GM18858 (cell line): ENCODE measurements around the gene C10orf67.
"Not testable (repeated sequence)": the region's sequence is repeated elsewhere in the genome, so short reads cannot be mapped to it uniquely, and the experiment has no call there.

Source experiments
- ATAC-seq: cut with Tn5 transposase; IDR thresholded peaks from one replicate; pipeline ENCODE4 v1.9.1; 2021; ENCODE audit not compliant: unreplicated experiment

The C10orf67 gene

DNA sequence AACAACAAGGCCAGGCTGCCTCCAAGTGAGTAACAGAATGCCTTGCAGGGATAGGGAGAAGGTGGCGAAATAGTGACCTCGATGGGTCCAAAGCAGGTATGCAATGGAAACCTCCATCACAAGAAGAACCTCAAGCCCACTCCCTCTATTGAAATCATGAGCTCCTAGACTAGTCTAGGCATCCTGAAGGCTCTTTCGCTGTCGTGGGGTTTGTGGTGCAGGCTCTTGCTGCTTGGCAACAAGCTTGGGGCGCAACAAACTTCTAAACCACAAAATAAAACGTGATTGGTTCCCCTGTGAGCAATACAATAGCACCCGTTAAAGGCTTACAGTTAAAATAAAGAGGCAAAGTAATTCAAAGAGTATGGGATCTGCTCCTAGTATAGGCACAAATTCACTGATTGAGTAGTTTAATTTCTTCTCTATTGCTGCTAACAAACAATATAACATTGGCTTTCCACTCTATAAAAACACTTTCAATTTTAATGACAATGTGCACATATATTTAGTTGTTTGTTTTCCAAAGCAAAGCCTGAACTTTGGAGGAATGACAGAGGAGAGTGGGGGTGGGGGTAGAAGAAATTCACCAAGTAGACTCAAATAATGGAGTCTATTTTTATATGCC lies 64.1 kb downstream of the C10orf67 start:
- no peak for ATAC-seq

DNA sequence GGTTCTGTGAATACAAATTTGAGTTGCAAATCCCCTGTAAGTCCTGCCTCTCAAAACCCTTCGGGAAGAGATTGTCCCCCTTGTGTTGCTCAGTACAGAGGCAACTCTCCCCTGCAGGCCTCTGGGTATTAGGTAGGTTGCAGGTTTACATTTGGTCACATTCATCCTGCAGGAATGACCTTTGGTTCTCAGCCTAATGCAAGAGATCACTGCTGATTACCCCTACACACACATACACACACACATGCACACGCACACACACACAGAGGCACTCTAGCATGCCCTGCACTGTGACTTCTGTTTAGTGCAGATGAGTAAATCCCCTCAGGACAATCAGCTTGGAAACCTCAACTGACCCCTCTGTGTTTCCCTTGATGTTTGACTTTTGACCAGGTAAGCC lies 69.2 kb downstream of the C10orf67 start:
- ATAC-seq, result no peak

DNA sequence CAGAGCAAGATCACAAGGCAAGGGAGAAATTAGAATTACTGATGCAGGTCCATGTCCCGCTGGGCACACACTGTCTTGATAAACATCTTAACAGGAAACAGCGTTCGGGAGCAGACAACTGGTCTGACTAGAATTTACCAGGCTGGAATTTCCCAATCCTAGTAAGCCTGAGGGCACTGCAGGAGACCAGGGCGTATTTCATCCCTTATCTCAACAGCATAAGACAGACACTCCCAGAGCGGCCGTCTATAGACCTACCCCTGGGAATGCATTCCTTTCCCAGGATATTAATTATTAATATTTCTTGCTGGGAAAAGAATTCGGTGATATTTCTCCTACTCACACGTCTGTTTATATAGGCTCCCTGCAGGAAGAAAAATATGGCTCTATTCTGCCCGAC lies 70.4 kb downstream of the C10orf67 start:
- not testable (repeated sequence) for ATAC-seq

DNA sequence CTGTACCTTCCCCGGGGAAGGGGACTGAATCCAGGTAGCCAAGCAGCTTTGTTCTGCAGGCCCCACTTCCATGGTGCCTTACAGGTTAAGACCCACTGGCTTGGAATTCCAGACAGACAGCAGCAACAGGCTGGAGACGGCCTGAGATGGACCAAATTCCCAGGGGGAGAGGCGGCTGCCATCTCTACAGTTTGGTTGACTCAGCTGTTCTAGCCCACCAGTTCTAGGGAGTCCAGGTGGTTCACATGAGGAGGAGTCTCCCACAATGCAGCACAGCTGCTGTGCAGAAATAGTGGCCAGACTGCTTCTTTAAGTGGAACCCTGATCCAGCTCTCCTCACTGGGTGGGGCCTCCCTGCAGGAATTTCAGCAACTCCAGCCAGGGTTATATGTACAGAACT lies 74.1 kb downstream of the C10orf67 start:
- no peak for ATAC-seq

DNA sequence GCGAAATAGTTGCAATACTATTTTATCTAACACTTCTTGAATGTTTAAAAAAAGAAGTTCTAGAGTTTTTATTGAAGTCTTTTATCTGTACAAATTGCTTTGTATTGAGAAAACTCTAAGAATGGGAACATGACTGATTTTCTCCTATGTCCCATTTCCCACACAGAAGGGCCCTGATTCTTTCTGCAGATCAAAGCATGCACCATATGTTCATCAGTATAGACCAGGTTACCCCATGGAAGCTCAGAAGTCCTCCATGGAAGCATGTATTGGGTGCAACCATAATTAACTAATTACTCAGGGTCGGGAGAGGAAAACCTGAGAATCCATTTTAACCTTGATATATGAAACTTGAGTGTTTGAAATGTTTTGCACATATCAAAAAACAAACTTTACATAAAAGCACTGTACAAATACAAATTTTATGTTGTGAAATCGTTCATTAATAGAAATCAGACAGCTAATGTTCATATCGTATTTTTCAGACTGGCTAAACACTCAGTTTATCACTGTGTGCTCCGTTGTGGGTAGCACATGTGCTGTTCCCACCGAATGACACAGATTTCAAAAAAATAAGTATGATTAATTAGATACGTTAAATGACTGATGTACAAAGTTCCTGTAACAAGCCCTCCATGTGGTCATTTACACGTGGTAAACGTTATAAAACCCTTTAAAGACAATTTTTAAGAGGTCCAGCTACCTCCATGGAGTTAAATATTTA lies 81.0 kb downstream of the C10orf67 start:
- ATAC-seq, result no peak

DNA sequence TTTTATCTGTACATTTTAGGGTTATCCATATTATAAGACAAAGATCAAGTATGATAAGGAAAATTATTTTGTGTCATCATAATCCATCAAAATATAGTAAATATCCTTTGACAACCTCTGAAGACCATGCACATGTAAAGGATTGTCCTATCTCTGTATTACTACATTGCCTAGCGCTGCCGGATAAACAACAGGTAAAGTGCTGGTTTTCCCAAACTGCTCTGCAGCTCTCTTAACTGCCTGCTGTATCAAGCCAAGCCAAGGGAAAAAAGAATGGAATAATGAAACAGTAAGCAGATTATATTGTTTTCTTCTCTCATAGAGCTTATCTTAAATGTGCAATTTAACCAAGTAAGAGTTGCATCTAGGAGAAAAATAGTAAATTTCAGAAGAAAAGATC lies 81.7 kb downstream of the C10orf67 start:
- ATAC-seq, result no peak

DNA sequence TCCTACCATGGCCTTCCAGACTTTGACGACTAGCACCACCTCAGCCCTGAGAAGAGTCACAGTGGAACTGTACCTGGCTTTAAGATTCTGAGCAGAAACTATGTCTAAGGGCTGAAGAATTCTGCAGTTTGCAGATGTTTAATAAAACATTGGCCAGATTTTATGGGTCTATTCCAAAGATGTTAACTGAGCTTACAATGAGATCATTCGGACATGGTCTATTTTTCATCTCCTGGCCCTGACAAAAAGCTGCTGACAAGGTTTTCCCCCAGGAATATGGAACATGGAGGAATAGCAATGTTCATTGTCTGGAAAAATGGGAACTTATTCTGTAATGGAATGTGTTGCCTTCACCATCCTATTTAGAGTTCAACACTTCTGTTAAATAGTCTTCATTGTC lies 86.1 kb downstream of the C10orf67 start:
- no peak for ATAC-seq

DNA sequence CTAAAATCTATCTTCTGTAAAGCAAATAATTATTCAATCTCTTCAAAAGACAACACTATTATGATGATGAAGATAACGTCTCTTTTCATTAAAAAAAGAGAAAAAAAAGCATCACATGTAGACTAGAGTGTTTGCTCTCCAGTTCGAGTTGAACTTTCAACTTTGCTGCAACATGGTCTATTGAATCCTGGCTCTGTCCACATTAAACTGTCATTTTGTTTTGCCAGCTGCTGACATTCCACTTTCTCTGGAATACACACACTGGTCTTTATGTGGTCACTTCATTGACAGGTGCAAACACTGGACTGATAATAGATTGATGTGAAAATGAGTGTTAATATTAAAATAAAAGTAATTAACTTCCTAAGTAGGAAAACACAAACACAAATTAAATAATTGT lies 90.8 kb downstream of the C10orf67 start:
- no peak for ATAC-seq

DNA sequence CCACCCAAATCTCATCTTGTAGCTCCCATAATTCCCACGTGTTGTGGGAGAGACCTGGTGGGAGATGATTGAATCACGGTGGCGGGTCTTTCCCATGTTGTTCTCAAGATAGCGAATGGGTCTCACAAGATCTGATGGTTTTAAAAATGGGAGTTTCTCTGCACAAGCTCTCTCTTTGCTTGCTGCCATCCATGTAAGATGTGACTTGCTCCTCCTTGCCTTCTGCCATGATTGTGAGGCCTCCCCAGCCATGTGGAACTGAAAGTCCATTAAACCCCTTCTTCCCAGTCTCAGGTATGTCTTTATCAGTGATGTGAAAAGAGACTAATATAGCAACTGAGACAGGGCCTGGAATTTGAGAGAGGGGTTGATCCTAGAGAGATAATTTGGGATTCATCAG lies 91.7 kb downstream of the C10orf67 start:
- not testable (repeated sequence) for ATAC-seq

DNA sequence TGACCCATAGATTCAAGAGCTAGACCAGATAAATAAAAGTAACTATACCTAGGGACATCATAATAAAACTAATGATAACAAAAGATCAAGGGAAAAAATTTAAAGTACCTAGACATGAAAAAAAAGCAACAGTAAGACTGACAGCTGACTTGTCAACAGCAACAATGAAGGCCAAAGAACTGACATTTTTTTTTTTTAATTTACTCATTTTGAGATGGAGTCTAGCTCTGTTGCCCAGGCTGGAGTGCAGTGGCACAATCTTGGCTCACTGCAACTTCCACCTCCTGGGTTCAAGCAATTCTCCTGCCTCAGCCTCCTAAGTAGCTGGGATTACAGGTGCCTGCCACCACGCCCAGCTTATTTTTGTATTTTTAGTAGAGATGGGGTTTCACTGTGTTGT lies 102.8 kb downstream of the C10orf67 start:
- not testable (repeated sequence) for ATAC-seq

DNA sequence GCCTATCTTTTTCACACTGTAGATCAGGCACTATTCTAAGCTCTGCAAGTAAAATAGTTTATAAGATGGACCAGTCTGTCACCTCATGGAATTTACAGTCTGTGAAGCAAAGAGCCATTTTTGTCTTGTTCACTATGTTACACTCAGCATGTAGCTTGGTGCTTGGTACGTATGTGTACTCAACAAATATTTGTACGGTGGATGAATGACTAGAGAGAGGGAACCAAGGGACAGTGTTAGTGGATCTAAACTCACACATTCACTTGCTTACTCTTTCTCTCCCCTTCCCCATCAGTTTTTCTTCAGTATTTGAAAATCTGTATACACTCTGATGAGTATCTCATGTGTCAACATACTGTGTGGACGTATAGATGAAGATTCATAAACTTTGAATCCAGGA lies 106.6 kb downstream of the C10orf67 start:
- no peak for ATAC-seq

DNA sequence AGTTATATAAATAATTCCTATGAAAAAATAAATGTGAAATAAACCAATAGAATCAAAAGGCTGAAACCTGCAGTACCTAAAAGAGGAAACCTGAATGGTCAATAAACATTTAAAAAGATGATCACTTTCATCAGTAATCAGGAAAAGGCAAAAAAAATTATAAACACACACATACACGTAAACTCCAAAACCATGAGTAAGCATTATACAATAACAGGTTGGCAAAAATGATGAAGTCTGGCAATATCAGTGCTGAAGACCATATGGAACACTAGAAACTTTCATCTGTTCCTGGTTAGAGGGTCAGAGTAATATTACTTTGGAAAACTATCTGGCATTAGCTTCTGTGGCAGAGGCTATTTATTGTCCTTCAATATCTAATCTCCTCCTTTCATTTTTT lies 114.0 kb downstream of the C10orf67 start:
- ATAC-seq, result no peak

DNA sequence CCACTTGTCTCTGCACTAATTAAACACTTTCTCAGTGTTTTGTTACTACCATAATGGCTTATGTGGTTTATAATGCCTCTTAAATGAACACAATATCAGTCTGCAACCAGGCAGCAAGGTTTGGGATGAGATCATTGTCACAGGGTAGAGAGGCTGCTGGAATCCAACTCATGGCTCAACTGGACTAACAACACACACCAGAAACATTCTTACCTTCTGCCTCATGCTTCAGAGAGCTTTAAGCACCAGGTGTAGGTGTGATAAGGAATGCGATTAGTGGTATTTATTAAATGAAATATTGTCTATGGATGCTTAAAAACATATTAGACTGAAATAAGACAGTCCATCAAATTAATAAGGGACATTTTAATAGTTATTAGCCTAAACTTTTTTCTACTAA lies 127.1 kb downstream of the C10orf67 start:
- no peak for ATAC-seq

DNA sequence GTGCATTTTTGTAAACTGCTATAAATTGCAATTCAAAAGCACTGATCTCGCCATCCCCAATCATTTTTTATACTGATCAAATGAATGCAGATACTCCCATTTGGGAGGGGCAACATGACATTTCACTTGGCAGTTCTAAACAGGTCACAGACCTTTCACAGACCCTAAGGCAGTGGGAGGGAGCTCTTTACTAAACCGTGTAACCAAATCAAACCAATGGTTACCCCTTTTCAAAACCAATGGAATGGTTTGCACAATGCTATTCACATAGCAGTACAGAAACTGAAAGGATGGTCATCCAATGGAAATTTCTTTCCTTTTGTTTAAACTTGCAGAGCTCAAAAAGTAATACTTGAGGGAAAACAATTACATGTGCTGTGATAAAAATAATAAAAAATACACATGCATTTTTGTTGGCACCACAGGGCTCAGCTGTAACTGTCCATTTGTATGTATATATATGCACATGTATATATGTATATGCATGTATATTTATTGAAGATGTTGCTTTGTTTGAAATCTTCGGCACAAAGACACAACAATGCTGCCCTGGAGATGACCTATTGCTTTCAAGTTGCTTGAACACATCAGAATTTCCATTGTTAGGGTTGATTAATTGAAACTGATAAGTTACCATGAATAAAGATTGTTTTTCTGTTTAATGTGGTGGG lies 138.5 kb downstream of the C10orf67 start:
- no peak for ATAC-seq

DNA sequence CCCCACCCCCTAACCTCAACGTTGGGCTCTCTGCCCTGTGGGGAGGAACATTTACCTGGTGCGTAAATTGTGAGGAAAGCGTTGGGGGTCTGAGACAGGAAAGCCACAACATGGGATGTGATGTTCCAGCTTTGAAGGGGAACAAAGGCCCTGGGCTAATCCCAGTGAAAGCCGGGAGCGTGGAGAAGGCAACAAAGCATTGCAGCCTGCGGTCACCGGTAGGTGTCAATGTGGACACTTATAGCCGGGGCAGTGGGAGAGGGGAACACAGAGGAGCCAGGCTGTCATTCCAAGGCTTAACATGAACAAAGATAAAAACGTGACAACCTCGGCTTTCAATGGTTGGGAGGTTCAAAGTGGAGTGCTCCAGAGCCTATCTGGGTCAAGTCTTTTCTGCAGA lies 139.8 kb downstream of the C10orf67 start:
- ATAC-seq, result no peak

DNA sequence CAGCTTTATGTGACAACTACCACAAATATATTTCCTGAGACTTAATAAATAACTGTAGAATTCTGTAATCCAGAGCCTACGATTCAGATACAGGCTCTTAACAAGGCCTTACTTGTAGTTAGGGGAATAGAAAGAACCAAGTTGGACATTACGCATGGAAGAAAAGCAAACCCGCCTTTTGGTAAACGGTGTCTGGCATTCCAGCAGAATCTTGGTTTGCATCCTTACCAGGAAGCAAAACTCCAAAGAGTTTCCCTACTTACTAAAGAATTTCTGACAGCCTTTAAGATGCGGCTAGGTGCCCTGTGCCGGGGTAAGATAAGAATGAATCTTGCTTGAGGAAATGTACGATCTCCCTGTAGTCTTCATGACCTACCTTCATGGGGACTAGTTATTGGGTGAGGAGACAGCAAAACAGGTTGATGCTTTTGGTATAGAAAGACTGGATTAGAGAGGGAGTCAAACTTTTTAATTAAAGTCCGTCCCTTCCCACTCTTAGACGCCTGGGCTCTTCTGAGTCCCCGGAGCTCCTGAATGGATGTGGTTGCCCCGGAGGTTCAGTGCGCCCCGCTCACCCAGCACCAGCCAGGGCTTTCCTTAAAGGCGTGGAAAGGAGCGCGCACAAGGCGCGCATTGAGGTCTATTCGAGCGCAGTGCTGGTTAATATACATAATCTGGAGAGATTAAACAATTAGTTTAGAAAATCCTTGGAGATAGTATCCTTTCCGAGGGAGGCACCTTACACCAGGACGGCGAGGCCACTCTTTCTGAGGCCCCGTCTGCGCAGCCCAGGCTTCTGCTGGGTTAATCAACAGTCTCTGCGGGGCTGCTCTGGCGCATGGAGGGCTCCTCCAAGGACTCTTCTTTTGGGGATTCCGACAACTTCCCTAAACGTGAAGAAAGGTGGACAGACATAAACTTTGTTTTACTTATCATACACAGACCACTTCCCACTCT lies 140.9 kb downstream of the C10orf67 start:
- ATAC-seq, result no peak

DNA sequence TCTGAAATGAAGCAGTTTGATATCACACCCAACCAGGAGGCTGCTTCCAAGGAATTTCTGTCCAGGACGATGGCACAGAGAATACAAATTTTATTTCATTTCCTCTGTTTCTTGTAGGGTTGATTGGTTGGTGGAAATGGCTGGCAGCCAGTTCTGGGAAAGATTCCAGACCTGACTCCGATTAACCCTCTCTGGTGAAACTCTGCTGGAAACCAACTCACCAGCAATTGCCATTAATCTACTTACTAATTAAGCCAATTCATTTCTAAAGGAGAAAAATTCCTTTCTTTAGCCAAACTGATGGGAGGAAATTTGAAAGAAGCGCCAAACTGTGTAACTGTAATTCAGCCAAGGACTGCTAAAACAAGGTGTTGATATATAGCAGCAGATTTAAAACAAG lies 141.8 kb downstream of the C10orf67 start:
- ATAC-seq, result no peak

DNA sequence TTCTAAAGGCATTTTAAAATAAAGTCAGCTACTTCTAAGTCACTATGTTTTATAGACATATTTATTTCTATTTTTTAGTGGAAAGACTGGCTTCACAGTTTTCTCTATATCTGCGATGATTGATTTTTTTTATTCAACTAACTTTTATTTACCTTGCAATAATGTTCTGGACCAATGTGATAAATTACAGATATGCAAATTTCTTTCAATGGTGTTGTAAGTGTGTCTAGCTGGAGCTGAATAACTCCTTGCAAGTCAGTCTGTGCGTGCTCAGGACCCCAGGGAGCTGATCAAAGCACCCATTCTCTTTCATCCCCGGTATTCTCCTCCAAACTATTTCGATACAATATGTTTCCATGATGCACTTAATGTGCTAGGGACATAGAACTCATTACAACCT lies 142.8 kb downstream of the C10orf67 start:
- ATAC-seq, result no peak

DNA sequence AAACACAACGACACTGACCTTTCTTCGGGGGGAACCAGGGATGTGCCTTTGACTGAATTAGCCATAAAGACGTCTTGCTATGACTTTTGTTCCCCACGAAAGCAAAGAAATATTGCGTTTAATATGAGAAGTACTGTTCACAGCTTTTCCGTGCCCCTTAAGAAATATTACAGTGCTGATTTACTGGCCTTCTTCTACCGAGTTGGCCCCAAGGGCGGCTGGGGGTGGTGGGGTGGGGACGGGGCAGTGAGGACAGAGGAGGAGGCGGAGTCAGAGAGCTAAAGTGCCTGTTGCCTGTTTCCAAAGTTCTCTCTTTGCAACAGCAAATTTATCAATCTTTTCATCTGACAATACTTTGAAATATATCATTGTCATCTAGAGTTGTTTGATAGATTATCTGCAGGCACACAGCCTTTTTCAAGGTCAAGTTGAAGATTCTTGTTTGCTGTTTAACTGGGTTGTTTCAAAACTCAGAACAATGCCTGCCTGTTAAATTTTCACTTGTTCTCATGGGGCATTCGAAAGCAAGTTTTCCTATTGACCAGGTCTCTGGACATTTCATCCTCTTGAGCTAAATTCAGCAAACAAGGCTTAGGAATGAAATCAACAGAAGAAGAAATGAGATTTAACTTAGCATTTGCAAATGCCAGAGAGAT lies 143.5 kb downstream of the C10orf67 start:
- no peak for ATAC-seq

DNA sequence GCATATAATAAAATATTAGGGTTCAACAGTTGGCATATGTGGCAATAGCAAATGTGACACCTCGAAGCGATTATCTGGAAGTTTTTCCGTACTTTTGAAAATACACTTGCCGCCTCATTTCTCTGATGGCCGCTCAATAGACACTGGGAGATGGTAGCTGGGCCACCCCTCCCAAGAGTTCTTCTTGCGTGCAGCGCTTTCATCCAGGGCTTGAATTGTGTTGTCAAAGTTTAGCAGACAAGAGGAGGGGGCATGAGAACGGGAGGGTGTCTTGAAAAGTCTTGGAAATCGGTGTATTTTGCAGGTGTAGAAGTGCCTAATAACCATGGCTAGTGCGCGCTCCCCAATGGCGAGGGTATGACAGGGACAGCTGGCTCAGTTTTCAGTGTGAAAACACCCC lies 144.0 kb downstream of the C10orf67 start:
- no peak for ATAC-seq
